ENCODE results near the gene IGSF11. TPM values are rescaled to one million over a fixed set of nuclear protein-coding genes. Genes with fewer than 3 reads are reported as not detected.

IGSF11 gene
- polyA plus RNA-seq, 1 donor (not counting 4 experiments of a cell fraction or from before 2014, with no cell fraction given), result 0.68 TPM

DNA sequence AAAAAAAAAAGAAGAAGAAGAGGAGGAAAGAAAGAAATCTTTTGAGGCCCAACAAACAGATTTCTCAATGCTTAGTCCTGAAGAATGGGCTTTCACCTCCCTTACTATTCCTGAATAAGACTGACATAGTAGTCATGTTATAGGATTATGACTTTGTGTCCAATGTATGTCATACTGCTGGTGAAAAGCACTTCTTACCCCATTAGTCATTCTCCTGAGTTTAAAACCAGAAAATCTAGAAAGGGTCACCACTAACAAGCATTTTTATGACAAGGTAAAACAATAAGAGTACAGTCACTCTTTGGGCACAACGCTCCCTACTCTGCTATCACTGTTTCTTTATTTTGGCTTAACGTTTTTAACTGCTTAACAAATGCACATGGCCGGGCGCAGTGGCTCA, 88.2 kb downstream of the IGSF11 start:
- H4K20me1 ChIP-seq (ENCODE audit: control insufficient read depth, extremely low read depth, insufficient read depth, low read length), result no peaks in the 10 kb centered on the region
- dilution Hi-C loops (cut with MboI; ENCODE audit: extremely low pct_ligation_motif_present, low sequenced_read_pairs), result no loop called here
- no peaks in the 10 kb centered on the region for H3K9me1 ChIP-seq (ENCODE audit: control insufficient read depth, extremely low read depth, insufficient read depth, low read length)
- H3K9me3 ChIP-seq (ENCODE audit: control insufficient read depth, low read depth, low read length), result no peaks in the 10 kb centered on the region
- no peak for TF ChIP-seq EZH2 (IDR thresholded peaks at IDR 0.05; ENCODE audit: low read length)
- TF ChIP-seq, protein P1, sequence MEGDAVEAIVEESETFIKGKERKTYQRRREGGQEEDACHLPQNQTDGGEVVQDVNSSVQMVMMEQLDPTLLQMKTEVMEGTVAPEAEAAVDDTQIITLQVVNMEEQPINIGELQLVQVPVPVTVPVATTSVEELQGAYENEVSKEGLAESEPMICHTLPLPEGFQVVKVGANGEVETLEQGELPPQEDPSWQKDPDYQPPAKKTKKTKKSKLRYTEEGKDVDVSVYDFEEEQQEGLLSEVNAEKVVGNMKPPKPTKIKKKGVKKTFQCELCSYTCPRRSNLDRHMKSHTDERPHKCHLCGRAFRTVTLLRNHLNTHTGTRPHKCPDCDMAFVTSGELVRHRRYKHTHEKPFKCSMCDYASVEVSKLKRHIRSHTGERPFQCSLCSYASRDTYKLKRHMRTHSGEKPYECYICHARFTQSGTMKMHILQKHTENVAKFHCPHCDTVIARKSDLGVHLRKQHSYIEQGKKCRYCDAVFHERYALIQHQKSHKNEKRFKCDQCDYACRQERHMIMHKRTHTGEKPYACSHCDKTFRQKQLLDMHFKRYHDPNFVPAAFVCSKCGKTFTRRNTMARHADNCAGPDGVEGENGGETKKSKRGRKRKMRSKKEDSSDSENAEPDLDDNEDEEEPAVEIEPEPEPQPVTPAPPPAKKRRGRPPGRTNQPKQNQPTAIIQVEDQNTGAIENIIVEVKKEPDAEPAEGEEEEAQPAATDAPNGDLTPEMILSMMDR (optimal IDR thresholded peaks at IDR 0.05 in 1 of 3, IDR thresholded peaks at IDR 0.05 in 1 of 3, conservative IDR thresholded peaks at IDR 0.05 in 1 of 3; ENCODE audit: extremely low read depth in 1 of 3, insufficient read depth in 2 of 3, low read length in 3 of 3), result no peak
- no peak overlapping the region for H3K9ac ChIP-seq (ENCODE audit: control insufficient read depth, extremely low read depth, insufficient read depth, low read length)
- H2AFZ ChIP-seq (ENCODE audit: control insufficient read depth, low read length), result no peak overlapping the region
- no peak overlapping the region for H3K4me2 ChIP-seq (ENCODE audit: control insufficient read depth, extremely low read depth, insufficient read depth, low read depth, low read length)
- no peaks in the 10 kb centered on the region for H3K36me3 ChIP-seq (ENCODE audit: control insufficient read depth in 2 of 2, extremely low read depth in 1 of 2, insufficient read depth in 2 of 2, low read length in 2 of 2)
- FAIRE-seq (no peak), DNase-seq (ENCODE audit: low read depth, low spot score) (no peak)
- H3K27ac ChIP-seq (ENCODE audit: control insufficient read depth, insufficient read depth, low read length), result no peak overlapping the region
- no peaks in the 10 kb centered on the region for H3K27me3 ChIP-seq (ENCODE audit: control insufficient read depth, extremely low read depth, insufficient read depth, low read length)
- no peak overlapping the region for H3K4me3 ChIP-seq (ENCODE audit: control insufficient read depth in 2 of 3, extremely low read depth in 1 of 3, insufficient read depth in 2 of 3, low read depth in 1 of 3, low read length in 3 of 3)
- H3K79me2 ChIP-seq (ENCODE audit: control insufficient read depth, insufficient read depth, low read length), result no peaks in the 10 kb centered on the region
- H3K4me1 ChIP-seq (ENCODE audit: control insufficient read depth, extremely low read depth, insufficient read depth, low read length), result no peaks in the 10 kb centered on the region

DNA sequence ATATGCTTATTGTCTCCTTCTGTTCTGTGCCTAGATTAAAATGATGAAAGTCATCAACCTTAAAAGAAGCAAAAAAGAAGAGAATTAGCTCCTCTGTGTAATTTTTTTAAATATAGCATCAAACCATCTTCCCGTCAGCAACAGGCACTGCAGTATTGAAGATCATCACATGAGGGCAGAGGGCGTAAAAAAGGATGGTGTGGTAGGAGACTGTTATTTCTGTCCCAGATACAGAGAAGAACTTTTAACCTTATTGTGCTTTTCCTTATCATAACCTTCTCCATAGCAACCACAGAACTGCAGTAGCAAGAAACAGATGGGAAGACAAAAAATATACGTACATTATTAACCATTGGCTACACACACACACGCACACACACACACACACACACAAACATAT, 88.8 kb downstream of the IGSF11 start:
- H3K4me2 ChIP-seq (ENCODE audit: control insufficient read depth, extremely low read depth, insufficient read depth, low read depth, low read length), result no peak overlapping the region
- H3K27ac ChIP-seq (ENCODE audit: control insufficient read depth, insufficient read depth, low read length), result no peak overlapping the region
- H2AFZ ChIP-seq (ENCODE audit: control insufficient read depth, low read length), result no peak overlapping the region
- FAIRE-seq, result no peak
- H3K79me2 ChIP-seq (ENCODE audit: control insufficient read depth, insufficient read depth, low read length), result no peaks in the 10 kb centered on the region
- DNase-seq (ENCODE audit: low read depth, low spot score), result no peak
- H3K4me3 ChIP-seq (ENCODE audit: control insufficient read depth in 2 of 3, extremely low read depth in 1 of 3, insufficient read depth in 2 of 3, low read depth in 1 of 3, low read length in 3 of 3), result no peak overlapping the region
- H4K20me1 ChIP-seq (ENCODE audit: control insufficient read depth, extremely low read depth, insufficient read depth, low read length), result no peaks in the 10 kb centered on the region
- no peaks in the 10 kb centered on the region for H3K4me1 ChIP-seq (ENCODE audit: control insufficient read depth, extremely low read depth, insufficient read depth, low read length)
- TF ChIP-seq EZH2 (IDR thresholded peaks at IDR 0.05; ENCODE audit: low read length), result no peak
- TF ChIP-seq, protein P1 (optimal IDR thresholded peaks at IDR 0.05 in 1 of 3, IDR thresholded peaks at IDR 0.05 in 1 of 3, conservative IDR thresholded peaks at IDR 0.05 in 1 of 3; ENCODE audit: extremely low read depth in 1 of 3, insufficient read depth in 2 of 3, low read length in 3 of 3), result no peak
- no peak overlapping the region for H3K9ac ChIP-seq (ENCODE audit: control insufficient read depth, extremely low read depth, insufficient read depth, low read length)
- no peaks in the 10 kb centered on the region for H3K9me1 ChIP-seq (ENCODE audit: control insufficient read depth, extremely low read depth, insufficient read depth, low read length)
- dilution Hi-C loops (cut with MboI; ENCODE audit: extremely low pct_ligation_motif_present, low sequenced_read_pairs), result no loop called here
- H3K27me3 ChIP-seq (ENCODE audit: control insufficient read depth, extremely low read depth, insufficient read depth, low read length), result no peaks in the 10 kb centered on the region
- no peaks in the 10 kb centered on the region for H3K36me3 ChIP-seq (ENCODE audit: control insufficient read depth in 2 of 2, extremely low read depth in 1 of 2, insufficient read depth in 2 of 2, low read length in 2 of 2)
- H3K9me3 ChIP-seq (ENCODE audit: control insufficient read depth, low read depth, low read length), result no peaks in the 10 kb centered on the region
